GM23338 (cell line): ENCODE data around the gene RBL1. TPM values are rescaled to one million over a fixed set of nuclear protein-coding genes. Genes with fewer than 3 reads are reported as not detected.
"Not testable (repeated sequence)": the region's sequence is repeated elsewhere in the genome, so short reads cannot be mapped to it uniquely, and the experiment has no call there.

Experiments
- ATAC-seq: fragments of 200-7000 bp; cut with Tn5 transposase; 3 replicates; pipeline ENCODE4 v1.9.1; 2020
- DNase-seq: peaks from one replicate; pipeline ENCODE4 v3.0.0-alpha.2; 2015; ENCODE audit warnings: low spot score
- H2AFZ ChIP-seq: fragments of 200-600 bp; sonication (generic); 2 replicates; pipeline ENCODE4 v1.8.0; 2016; ENCODE audit warnings: antibody characterized with exemption, mild to moderate bottlenecking, moderate library complexity
- H3F3A ChIP-seq: fragments of 200-600 bp; sonication (generic); replicated peaks from 2 replicates; pipeline ENCODE4 v1.8.0; 2017; ENCODE audit warnings: antibody characterized with exemption, mixed run types, low read depth
- H3K27ac ChIP-seq: fragments of 200-600 bp; sonication (generic); 2 replicates; pipeline ENCODE4 v1.6.1; 2016; ENCODE audit warnings: low read depth
- H3K27me3 ChIP-seq: fragments of 200-600 bp; sonication (generic); 2 replicates; pipeline ENCODE4 v1.8.0; 2016; ENCODE audit warnings: mild to moderate bottlenecking, mixed run types, moderate library complexity; ENCODE audit not compliant: insufficient read depth
- H3K36me3 ChIP-seq: fragments of 200-600 bp; sonication (generic); 2 replicates; pipeline ENCODE4 v1.8.0; 2016; ENCODE audit warnings: mild to moderate bottlenecking; ENCODE audit not compliant: insufficient read depth
- H3K4me1 ChIP-seq: fragments of 200-600 bp; sonication (generic); 2 replicates; pipeline ENCODE4 v1.8.0; 2016; ENCODE audit warnings: mild to moderate bottlenecking, moderate library complexity; ENCODE audit not compliant: insufficient read depth
- H3K4me2 ChIP-seq: fragments of 200-600 bp; sonication (generic); 2 replicates; pipeline ENCODE4 v1.7.1; 2017; ENCODE audit warnings: mixed run types
- H3K4me3 ChIP-seq: fragments of 200-600 bp; sonication (generic); 2 replicates; pipeline ENCODE4 v1.6.1; 2016; ENCODE audit warnings: mixed run types
- H3K79me2 ChIP-seq: fragments of 200-600 bp; sonication (generic); replicated peaks from 2 replicates; pipeline ENCODE4 v1.8.0; 2017; ENCODE audit warnings: mild to moderate bottlenecking; ENCODE audit not compliant: insufficient read depth
- H3K9me2 ChIP-seq: fragments of 200-600 bp; sonication (generic); 2 replicates; pipeline ENCODE4 v1.8.0; 2017; ENCODE audit not compliant: insufficient read depth
- H4K20me1 ChIP-seq: fragments of 200-600 bp; sonication (generic); replicated peaks from 2 replicates; pipeline ENCODE4 v1.8.0; 2017; ENCODE audit warnings: mild to moderate bottlenecking; ENCODE audit not compliant: insufficient read depth
- H3K27ac Mint-ChIP-seq: 2 replicates; pipeline ENCODE4 v1.8.0; 2020; ENCODE audit warnings: inconsistent platforms, mild to moderate bottlenecking, moderate library complexity, mixed read lengths
- H3K27me3 Mint-ChIP-seq: 3 replicates; pipeline ENCODE4 v1.8.0; 2022; ENCODE audit warnings: low read depth, mild to moderate bottlenecking, moderate library complexity, mixed read lengths, inconsistent platforms; ENCODE audit not compliant: insufficient read depth, poor library complexity
- H3K36me3 Mint-ChIP-seq: 3 replicates; pipeline ENCODE4 v1.8.0; 2021; ENCODE audit warnings: low read depth, mild to moderate bottlenecking, inconsistent platforms, moderate library complexity, mixed read lengths
- H3K4me1 Mint-ChIP-seq: 3 replicates; pipeline ENCODE4 v1.8.0; 2020; ENCODE audit warnings: mild to moderate bottlenecking, inconsistent platforms, mixed read lengths
- H3K4me3 Mint-ChIP-seq: 3 replicates; pipeline ENCODE4 v1.8.0; 2021; ENCODE audit warnings: moderate library complexity, mild to moderate bottlenecking, inconsistent platforms, mixed read lengths
- H3K9me3 Mint-ChIP-seq: 3 replicates; pipeline ENCODE4 v1.8.0; 2020; ENCODE audit warnings: moderate library complexity, mild to moderate bottlenecking, inconsistent platforms, mixed read lengths
- EZH2 ChIP-seq: fragments of 200-600 bp; sonication (generic); IDR thresholded peaks from one replicate; pipeline ENCODE4 v1.8.0; 2017; ENCODE audit warnings: antibody characterized with exemption, mild to moderate bottlenecking, low read depth; ENCODE audit not compliant: unreplicated experiment
- JUNB ChIP-seq: IDR thresholded peaks from one replicate; pipeline ENCODE4 v1.6.1; 2016; ENCODE audit warnings: antibody characterized with exemption; ENCODE audit not compliant: unreplicated experiment
- REST ChIP-seq: IDR thresholded peaks from one replicate; pipeline ENCODE4 v1.6.1; 2018; ENCODE audit warnings: antibody characterized with exemption; ENCODE audit not compliant: unreplicated experiment
- ZNF114 ChIP-seq: fragments of 250-450 bp; sonication (Bioruptor Pico); IDR thresholded peaks from 2 replicates; pipeline ENCODE4 v1.5.0; 2020; ENCODE audit warnings: mild to moderate bottlenecking, moderate library complexity
- polyA plus RNA-seq: library from polyadenylated mRNA; unstranded; fragments of >200 nt; fragmentation: Nextera tagmentation; extraction: Ambion mirVana; gene quantifications from 2 replicates; pipeline ENCODE4 v1.2.1, GENCODE V29; 2016
- total RNA-seq: library from RNA; depleted of rRNA; stranded (reverse); fragments of >200 nt; shearing (Covaris generic); gene quantifications from 2 replicates; pipeline ENCODE4 v1.2.3, GENCODE V29; 2014
- TF ChIP-seq, protein P1 (sequence below): fragments of 250-450 bp; sonication (Bioruptor Pico); IDR thresholded peaks from 2 replicates; pipeline ENCODE4 v1.5.0; 2020; ENCODE audit warnings: mild to moderate bottlenecking, moderate library complexity

The RBL1 gene
- total and polyA plus RNA-seq, 2 experiments from 2014 or later = 6.4 to 12.6 TPM

DNA sequence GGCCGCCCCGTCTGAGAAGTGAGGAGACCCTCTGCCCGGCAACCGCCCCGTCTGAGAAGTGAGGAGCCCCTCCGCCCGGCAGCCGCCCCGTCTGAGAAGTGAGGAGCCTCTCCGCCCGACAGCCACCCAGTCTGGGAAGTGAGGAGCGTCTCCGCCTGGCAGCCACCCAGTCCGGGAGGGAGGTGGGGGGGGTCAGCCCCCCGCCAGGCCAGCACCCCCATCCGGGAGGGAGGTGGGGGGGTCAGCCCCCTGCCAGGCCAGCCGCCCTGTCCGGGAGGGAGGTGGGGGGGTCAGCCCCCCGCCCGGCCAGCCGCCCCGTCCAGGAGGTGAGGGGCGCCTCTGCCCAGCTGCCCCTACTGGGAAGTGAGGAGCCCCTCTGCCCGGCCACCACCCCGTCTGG is 26.2 kb downstream of the RBL1 start:
- not testable (repeated sequence) for ATAC-seq, H2AFZ ChIP-seq, H3K9me3 Mint-ChIP-seq, H3K4me1 ChIP-seq, H3K9me2 ChIP-seq, H3K27me3 Mint-ChIP-seq, H3K79me2 ChIP-seq, H3K4me3 Mint-ChIP-seq, H3K27ac ChIP-seq, H3F3A ChIP-seq, H3K4me1 Mint-ChIP-seq, H3K4me2 ChIP-seq, H3K27me3 ChIP-seq, H4K20me1 ChIP-seq, H3K36me3 ChIP-seq, H3K27ac Mint-ChIP-seq, DNase-seq, H3K4me3 ChIP-seq
- H3K36me3 Mint-ChIP-seq = peaks cover 62% of the 10 kb centered on the region

DNA sequence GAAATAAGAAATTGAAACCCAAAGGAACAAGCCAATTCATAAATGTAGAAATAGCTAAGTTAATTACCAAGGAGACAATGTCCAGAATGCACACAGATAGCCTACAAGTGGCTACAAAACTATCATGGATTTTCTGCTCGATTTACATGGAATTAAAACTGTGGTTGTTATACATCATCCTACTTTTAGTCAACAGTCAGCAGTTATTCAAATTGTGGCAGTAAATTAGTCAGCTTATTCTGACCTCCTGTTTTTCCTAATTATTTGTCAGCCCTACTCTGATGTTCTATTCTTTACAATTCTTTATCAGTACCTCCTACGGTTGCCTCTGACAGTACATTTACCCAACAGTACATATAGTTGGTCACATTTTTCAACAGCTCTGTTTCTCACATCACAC is 29.6 kb downstream of the RBL1 start:
- no peaks in the 10 kb centered on the region for H4K20me1 ChIP-seq
- Mint-ChIP-seq H3K36me3 (peaks cover 66% of the 10 kb centered on the region), H3K9me3 (0 out of 3 replicates have a peak, but pooled peaks cover 3% of the 10 kb centered on the region), H3K27me3 (no peaks in the 10 kb centered on the region), H3K27ac (no peak overlapping the region), H3K4me1 (no peaks in the 10 kb centered on the region), H3K4me3 (no peak overlapping the region)
- H3K79me2 ChIP-seq = no peaks in the 10 kb centered on the region
- H3K9me2 ChIP-seq = no peaks in the 10 kb centered on the region
- no peaks in the 10 kb centered on the region for H3K27me3 ChIP-seq
- H3K27ac ChIP-seq = no peak overlapping the region
- H3F3A ChIP-seq = no peaks in the 10 kb centered on the region
- DNase-seq = no peak
- no peak overlapping the region for H2AFZ ChIP-seq
- H3K36me3 ChIP-seq = peaks cover 5% of the 10 kb centered on the region; the same call in 1 of the 2 replicates
- ATAC-seq = no peak
- no peak overlapping the region for H3K4me3 ChIP-seq
- H3K4me2 ChIP-seq = no peak overlapping the region
- TF ChIP-seq ZNF114 (CRISPR knock-in tag) (no peak), EZH2 (no peak), REST (no peak), JUNB (no peak)
- TF ChIP-seq, protein P1, sequence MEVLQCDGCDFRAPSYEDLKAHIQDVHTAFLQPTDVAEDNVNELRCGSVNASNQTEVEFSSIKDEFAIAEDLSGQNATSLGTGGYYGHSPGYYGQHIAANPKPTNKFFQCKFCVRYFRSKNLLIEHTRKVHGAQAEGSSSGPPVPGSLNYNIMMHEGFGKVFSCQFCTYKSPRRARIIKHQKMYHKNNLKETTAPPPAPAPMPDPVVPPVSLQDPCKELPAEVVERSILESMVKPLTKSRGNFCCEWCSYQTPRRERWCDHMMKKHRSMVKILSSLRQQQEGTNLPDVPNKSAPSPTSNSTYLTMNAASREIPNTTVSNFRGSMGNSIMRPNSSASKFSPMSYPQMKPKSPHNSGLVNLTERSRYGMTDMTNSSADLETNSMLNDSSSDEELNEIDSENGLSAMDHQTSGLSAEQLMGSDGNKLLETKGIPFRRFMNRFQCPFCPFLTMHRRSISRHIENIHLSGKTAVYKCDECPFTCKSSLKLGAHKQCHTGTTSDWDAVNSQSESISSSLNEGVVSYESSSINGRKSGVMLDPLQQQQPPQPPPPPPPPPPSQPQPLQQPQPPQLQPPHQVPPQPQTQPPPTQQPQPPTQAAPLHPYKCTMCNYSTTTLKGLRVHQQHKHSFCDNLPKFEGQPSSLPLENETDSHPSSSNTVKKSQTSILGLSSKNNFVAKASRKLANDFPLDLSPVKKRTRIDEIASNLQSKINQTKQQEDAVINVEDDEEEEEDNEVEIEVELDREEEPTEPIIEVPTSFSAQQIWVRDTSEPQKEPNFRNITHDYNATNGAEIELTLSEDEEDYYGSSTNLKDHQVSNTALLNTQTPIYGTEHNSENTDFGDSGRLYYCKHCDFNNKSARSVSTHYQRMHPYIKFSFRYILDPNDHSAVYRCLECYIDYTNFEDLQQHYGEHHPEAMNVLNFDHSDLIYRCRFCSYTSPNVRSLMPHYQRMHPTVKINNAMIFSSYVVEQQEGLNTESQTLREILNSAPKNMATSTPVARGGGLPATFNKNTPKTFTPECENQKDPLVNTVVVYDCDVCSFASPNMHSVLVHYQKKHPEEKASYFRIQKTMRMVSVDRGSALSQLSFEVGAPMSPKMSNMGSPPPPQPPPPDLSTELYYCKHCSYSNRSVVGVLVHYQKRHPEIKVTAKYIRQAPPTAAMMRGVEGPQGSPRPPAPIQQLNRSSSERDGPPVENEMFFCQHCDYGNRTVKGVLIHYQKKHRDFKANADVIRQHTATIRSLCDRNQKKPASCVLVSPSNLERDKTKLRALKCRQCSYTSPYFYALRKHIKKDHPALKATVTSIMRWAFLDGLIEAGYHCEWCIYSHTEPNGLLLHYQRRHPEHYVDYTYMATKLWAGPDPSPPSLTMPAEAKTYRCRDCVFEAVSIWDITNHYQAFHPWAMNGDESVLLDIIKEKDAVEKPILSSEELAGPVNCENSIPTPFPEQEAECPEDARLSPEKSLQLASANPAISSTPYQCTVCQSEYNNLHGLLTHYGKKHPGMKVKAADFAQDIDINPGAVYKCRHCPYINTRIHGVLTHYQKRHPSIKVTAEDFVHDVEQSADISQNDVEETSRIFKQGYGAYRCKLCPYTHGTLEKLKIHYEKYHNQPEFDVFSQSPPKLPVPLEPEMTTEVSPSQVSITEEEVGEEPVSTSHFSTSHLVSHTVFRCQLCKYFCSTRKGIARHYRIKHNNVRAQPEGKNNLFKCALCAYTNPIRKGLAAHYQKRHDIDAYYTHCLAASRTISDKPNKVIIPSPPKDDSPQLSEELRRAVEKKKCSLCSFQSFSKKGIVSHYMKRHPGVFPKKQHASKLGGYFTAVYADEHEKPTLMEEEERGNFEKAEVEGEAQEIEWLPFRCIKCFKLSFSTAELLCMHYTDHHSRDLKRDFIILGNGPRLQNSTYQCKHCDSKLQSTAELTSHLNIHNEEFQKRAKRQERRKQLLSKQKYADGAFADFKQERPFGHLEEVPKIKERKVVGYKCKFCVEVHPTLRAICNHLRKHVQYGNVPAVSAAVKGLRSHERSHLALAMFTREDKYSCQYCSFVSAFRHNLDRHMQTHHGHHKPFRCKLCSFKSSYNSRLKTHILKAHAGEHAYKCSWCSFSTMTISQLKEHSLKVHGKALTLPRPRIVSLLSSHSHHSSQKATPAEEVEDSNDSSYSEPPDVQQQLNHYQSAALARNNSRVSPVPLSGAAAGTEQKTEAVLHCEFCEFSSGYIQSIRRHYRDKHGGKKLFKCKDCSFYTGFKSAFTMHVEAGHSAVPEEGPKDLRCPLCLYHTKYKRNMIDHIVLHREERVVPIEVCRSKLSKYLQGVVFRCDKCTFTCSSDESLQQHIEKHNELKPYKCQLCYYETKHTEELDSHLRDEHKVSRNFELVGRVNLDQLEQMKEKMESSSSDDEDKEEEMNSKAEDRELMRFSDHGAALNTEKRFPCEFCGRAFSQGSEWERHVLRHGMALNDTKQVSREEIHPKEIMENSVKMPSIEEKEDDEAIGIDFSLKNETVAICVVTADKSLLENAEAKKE (CRISPR knock-in tag) = no peak
- no peaks in the 10 kb centered on the region for H3K4me1 ChIP-seq
